Measurements from ENCODE around the gene KCNF1. TPM values are rescaled to one million over a fixed set of nuclear protein-coding genes. Genes with fewer than 3 reads are reported as not detected.

KCNF1 gene
- total RNA-seq, 2 donors from 2014 or later = not detected

- TF ChIP-seq CTCF (IDR thresholded peaks at IDR 0.05) = no peak
- DNase-seq (ENCODE audit: low spot score) (no peak), ATAC-seq (ENCODE audit: insufficient number of reproducible peaks, low FRiP score, low read depth) (no peak)
- H3K9me3 ChIP-seq = no peaks in the 10 kb centered on the region
- no peaks in the 10 kb centered on the region for H3K36me3 ChIP-seq
- no peak overlapping the region for H3K4me3 ChIP-seq
- H3K27ac ChIP-seq = no peak overlapping the region
- H3K4me1 ChIP-seq (ENCODE audit: control insufficient read depth in 1 of 2, low read depth in 2 of 2) = no peaks in the 10 kb centered on the region
- no peaks in the 10 kb centered on the region for H3K27me3 ChIP-seq (replicated peaks; ENCODE audit: insufficient read depth)
Observed at GRCh38 chr2:10916953-10917352, 5.2 kb downstream of the KCNF1 start.

- DNase-seq (ENCODE audit: low spot score) (no peak), ATAC-seq (ENCODE audit: insufficient number of reproducible peaks, low FRiP score, low read depth) (no peak)
- H3K9me3 ChIP-seq = no peaks in the 10 kb centered on the region
Observed at GRCh38 chr2:10917927-10918326, 6.2 kb downstream of the KCNF1 start.

GRCh38 chr2:10918661-10919409 lies 7.1 kb downstream of the KCNF1 start:
- no peaks in the 10 kb centered on the region for H3K9me3 ChIP-seq
- no peaks in the 10 kb centered on the region for H3K27me3 ChIP-seq (replicated peaks; ENCODE audit: insufficient read depth)
- H3K4me1 ChIP-seq (ENCODE audit: control insufficient read depth in 1 of 2, low read depth in 2 of 2) = no peaks in the 10 kb centered on the region
- no peak for TF ChIP-seq CTCF (IDR thresholded peaks at IDR 0.05)
- DNase-seq (ENCODE audit: low spot score) = no peak
- ATAC-seq (ENCODE audit: insufficient number of reproducible peaks, low FRiP score, low read depth) = no peak
- H3K36me3 ChIP-seq = no peaks in the 10 kb centered on the region
- no peak overlapping the region for H3K27ac ChIP-seq
- no peak overlapping the region for H3K4me3 ChIP-seq

More at GRCh38 chr2:10917927-10918326, 6.2 kb downstream of the KCNF1 start:
- H3K27ac ChIP-seq = no peak overlapping the region
- no peak overlapping the region for H3K4me3 ChIP-seq
- H3K27me3 ChIP-seq (replicated peaks; ENCODE audit: insufficient read depth) = no peaks in the 10 kb centered on the region
- H3K36me3 ChIP-seq = no peaks in the 10 kb centered on the region
- no peaks in the 10 kb centered on the region for H3K4me1 ChIP-seq (ENCODE audit: control insufficient read depth in 1 of 2, low read depth in 2 of 2)
- no peak for TF ChIP-seq CTCF (IDR thresholded peaks at IDR 0.05)

GRCh38 chr2:10919410-10919770 lies 7.7 kb downstream of the KCNF1 start:
- H3K27me3 ChIP-seq (replicated peaks; ENCODE audit: insufficient read depth) = peaks cover 3% of the 10 kb centered on the region
- no peak overlapping the region for H3K4me3 ChIP-seq
- ATAC-seq (ENCODE audit: insufficient number of reproducible peaks, low FRiP score, low read depth) (no peak), DNase-seq (ENCODE audit: low spot score) (no peak)
- no peaks in the 10 kb centered on the region for H3K9me3 ChIP-seq
- no peak for TF ChIP-seq CTCF (IDR thresholded peaks at IDR 0.05)
- H3K36me3 ChIP-seq = no peaks in the 10 kb centered on the region
- no peaks in the 10 kb centered on the region for H3K4me1 ChIP-seq (ENCODE audit: control insufficient read depth in 1 of 2, low read depth in 2 of 2)
- no peak overlapping the region for H3K27ac ChIP-seq

GRCh38 chr2:10919771-10920621 lies 8.3 kb downstream of the KCNF1 start:
- Histone ChIP-seq H3K27me3 (replicated peaks; ENCODE audit: insufficient read depth) (peaks cover 4% of the 10 kb centered on the region), H3K4me3 (no peak overlapping the region), H3K9me3 (no peaks in the 10 kb centered on the region), H3K4me1 (ENCODE audit: control insufficient read depth in 1 of 2, low read depth in 2 of 2) (no peaks in the 10 kb centered on the region), H3K36me3 (no peaks in the 10 kb centered on the region), H3K27ac (no peak overlapping the region)
- no peak for DNase-seq (ENCODE audit: low spot score)
- ATAC-seq (ENCODE audit: insufficient number of reproducible peaks, low FRiP score, low read depth) = no peak
- TF ChIP-seq CTCF (IDR thresholded peaks at IDR 0.05) = no peak

Measured in thoracic aorta (tissue), 2 donors.